GM18909 (cell line): Measurements from ENCODE around the gene PTGES2.

Experiments used
- ATAC-seq: cut with Tn5 transposase; IDR thresholded peaks from one replicate; pipeline ENCODE4 v1.9.1; 2021; ENCODE audit warnings: mild to moderate bottlenecking; ENCODE audit not compliant: unreplicated experiment, poor library complexity

Gene PTGES2

DNA sequence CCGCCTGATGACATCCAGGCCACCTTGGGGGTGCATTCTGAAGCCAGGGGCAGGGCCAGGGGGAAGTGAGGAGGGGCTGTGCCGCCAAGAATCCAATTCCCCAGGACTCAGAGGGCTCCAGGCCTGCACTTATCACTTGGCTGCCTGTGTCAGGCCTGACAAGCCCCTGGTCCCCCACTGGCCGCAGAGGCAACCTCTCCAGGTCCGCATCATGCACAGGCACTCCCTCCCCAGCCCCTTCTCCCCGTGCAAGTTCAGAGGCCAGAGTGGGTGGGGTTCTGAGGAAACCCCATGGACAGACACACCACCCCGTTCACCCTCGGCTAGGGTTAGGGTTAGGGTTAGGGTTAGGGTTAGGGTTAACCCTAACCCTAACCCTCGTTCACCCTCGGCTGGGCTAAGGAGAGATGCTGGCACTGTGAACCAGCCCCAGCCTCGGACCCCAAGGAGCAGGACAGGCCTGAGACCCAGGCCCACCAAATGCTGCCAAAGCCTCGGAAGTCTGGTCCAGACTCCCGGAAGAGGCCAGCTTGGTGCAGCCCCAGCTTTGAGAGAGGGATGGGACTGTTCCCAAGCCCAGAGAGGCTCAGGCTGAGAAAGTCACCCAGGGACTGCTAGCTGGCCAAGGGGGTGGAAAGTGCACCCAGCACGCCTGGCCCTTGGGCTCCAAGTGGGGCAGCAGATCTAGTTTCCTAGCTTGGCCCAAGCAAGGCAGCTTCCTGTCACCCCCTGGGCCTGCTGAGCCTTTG, 26.6 kb upstream of the PTGES2 start:
- ATAC-seq: no peak

- no peak for ATAC-seq
Measured at GRCh38 chr9:128153060-128153946, 25.8 kb upstream of the PTGES2 start.

GRCh38 chr9:128152133-128153059, 24.9 kb upstream of the PTGES2 start:
- no peak for ATAC-seq

DNA sequence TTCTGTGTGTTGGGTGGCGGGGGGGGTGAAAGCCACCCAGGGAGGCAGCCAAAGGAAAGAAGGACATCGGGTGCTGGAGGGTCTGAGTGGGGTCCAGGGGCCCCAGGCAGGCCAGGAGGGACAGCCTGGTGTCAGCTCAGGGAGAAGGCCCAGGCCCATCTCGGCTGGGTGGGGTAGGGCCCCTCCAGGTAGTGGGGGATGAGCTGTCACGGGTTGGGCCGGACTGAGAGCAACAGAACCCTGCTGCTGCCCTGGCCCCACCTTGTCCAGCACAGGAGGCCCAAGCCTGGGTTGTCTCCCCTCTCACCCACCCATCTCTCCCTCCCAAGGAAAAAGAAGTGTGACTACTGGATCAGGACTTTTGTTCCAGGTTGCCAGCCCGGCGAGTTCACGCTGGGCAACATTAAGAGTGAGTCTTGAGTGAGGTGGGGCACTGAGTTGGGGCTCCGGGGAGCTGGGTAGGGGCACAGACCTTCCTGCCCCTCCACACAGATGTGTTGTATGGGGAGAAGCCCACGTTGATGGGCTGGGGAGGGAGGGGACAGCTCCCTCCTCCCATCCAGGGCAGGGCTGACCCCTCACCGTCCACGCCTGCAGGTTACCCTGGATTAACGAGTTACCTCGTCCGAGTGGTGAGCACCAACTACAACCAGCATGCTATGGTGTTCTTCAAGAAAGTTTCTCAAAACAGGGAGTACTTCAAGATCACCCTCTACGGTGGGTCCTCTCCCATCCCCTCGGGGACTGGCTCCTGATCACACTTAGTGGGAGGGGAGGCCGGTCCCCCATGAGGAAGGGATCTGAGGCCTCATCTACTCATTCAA, 24.0 kb upstream of the PTGES2 start:
- ATAC-seq: no peak

- ATAC-seq: no peak
Measured at GRCh38 chr9:128150594-128151308, 23.2 kb upstream of the PTGES2 start.

DNA sequence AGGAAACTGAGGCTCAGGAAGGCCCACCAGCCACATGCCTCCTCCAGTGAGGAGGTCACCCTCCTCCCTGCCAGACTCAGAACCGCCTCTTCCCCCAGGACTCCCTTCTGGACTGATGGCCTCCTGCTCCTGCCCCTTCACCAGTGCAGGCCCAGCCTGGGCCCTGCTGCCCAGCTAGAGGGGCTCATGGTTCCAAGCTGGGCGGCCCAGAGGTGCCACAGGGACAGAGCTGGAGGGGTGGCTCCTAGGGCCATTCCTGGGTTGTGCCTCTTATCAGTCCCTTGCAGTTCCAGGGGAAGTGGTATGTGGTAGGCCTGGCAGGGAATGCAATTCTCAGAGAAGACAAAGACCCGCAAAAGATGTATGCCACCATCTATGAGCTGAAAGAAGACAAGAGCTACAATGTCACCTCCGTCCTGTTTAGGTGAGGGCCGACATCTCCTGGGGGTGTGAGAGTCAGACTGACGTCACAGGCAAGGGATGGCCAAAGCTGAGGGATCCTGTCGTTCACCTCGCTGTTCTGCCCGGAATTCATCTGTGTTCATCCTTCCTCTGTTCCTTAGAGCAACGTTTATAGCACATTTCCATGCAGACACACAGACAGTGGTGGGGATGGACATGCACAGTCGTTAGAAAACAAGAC, 22.5 kb upstream of the PTGES2 start:
- ATAC-seq: no peak

- ATAC-seq: no peak
Measured at GRCh38 chr9:128149001-128149701, 21.6 kb upstream of the PTGES2 start, which contains the start of gene LCN2. Gene LCN2 (plus strand): TSS chr9:128149453. CDS start chr9:128149526, 73 bp downstream.

DNA sequence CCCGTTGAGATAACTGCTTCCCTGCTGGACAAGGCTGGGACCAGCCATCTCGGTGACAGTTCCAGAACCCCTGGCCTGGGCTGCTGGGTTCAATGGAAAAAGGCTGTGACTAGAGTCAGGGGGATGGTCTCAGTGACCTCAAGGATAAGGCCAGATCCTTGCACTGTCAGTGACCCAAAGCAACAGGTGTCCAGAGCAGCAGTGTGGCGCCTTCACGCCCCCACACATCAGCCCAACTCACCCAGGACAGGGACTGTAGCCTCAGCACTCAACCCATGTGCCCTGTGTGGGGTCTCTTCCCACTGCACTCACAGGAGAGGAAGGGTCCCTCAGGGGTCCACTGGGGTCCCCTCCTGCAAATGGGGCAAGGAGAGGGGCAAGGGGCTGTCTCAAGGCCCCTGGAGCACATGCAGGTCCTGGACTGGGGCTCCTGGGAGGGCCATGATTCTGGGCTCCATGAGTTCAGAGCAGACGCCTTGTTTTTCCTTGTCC, 21.0 kb upstream of the PTGES2 start:
- ATAC-seq: no peak

DNA sequence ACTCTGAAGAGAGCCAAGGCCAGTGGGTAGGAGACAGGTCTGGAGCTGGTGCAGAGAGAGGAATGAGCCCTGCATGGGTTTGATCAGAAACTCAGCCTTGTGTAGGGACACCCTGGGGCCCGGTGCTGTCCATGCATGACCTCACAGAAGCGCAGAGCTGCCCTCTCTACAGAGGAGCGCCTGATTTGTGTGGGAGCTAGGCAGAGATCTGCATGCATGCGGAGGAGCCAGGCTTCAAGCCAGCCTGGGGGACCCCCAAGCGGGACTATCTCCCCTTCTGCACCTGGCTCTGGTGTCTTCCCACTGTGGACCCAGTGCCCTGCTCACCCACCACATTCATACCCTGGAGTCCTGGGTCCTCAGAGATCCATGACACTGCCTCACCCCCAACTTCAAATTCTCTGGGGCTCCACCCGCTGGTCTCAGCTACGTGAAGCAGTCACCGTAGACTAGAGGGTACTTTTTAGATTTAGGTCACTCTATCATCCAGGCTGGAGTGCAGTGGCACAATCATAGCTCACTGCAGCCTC, 19.1 kb upstream of the PTGES2 start:
- ATAC-seq: no peak

DNA sequence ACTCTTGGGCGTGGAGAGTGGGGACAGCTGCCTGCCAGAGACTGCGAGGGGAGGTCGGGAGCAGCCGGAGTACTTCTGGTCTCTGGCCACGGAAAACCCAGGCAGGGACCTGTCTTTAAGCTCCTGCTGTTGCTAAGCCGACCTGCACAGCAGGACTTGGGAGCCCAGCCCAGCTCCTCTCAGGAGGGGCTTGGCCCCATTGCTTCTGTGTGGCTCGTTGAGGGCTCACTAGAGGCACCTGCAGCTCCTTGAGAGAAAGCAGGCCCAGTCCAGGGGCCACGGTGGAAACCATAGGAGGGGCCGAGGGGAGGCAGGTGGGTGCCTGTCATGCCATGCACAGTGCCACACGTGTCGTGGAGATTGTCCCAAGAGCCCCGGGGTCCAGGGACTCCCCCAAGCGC, 18.4 kb upstream of the PTGES2 start:
- ATAC-seq: no peak

GRCh38 chr9:128145536-128145935, 18.0 kb upstream of the PTGES2 start:
- no peak for ATAC-seq

- ATAC-seq: no peak
Measured at GRCh38 chr9:128144239-128145181, 17.0 kb upstream of the PTGES2 start.

DNA sequence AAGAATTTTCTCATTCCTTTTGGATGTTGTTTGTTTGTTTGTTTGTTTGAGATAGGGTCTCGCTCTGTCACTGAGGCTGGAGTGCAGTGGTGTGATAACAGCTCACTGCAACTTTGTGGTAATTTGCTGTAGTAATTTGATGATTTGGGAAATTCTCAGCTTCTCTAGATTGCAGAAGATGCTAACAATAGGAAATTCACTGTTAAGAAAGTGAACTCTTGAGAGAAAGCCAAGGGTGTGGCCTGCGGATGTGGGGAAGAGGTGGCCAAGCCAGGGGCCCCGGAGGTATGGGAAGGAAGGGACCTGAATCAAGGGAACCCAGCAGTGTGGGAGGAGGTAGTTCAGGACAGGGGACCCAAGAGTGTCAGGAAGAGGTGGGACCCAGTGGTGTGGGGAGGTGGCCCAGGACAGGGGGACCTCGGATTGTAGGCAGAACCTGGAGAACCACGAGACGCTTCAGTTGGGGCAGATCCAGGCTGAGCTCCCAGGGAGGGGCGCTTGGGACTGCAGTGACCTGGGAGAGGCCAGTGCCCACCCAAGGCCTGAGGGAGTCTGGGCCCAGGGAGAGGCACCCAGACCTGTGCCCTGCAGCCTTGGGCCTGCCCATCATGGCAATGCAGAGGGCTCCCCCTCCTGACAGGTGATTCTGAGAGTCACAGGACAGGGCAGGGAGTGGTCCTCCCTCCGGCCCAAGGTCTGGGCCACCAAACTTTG, 16.2 kb upstream of the PTGES2 start:
- no peak for ATAC-seq

DNA sequence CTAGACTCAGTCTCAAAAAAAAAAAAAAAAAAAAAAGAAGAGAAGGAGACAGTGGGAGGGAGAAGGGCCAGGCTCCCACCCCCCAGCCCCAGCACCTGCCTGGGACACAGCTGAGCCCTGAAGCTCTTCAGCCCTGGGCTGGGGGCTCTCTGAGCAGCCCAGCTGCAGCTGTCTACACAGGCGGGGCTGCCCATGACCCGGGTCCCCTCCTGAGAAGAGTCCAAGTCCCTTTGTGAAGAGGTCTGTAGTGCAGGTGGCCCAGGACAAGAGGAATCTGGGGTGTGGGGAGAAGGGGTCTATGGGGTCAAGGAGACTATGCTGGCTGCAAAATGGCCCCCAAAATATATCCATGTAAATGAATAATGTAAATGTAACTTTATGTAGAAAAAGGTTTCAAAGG, 15.1 kb upstream of the PTGES2 start:
- no peak for ATAC-seq

- no peak for ATAC-seq
Measured at GRCh38 chr9:128142061-128142460, 14.5 kb upstream of the PTGES2 start.

GRCh38 chr9:128141604-128142003, 14.1 kb upstream of the PTGES2 start:
- no peak for ATAC-seq
